HEK293 (cell line): ENCODE measurements around the gene GNG5.

ENCODE experiments used
- CTCF ChIA-PET: fragments of 350-600 bp; formaldehyde crosslinking; extraction: SDS; loops from one replicate; lab custom pipeline; 2021; ENCODE audit warnings: antibody characterized with exemption; lab: Yijun Ruan, JAX
- POLR2A ChIA-PET: fragments of 300-600 bp; formaldehyde crosslinking; extraction: SDS; loops from one replicate; lab custom pipeline; 2020; ENCODE audit warnings: antibody characterized with exemption, inconsistent platforms; lab: Yijun Ruan, JAX
- H3K27ac ChIP-seq: fragments of 200-500 bp; sonication (Bioruptor generic); 2 replicates; pipeline ENCODE4 v1.5.1; 2014; ENCODE audit warnings: low read depth, low read length, control low read depth, inconsistent platforms; ENCODE audit errors: extremely low read depth
- H3K36me3 ChIP-seq, 2 experiments: fragments of 200-500 bp in 1 of 2; sonication (Bioruptor generic) in 1 of 2; 1 replicate in 1 of 2; 2 replicates in 1 of 2; pipeline ENCODE4 v1.5.1; 2014 to 2017; ENCODE audit warnings: inconsistent platforms in 2 of 2, low read length in 2 of 2; ENCODE audit not compliant: control insufficient read depth in 2 of 2, insufficient read depth in 1 of 2
- H3K4me1 ChIP-seq: fragments of 200-500 bp; sonication (Bioruptor generic); 2 replicates; pipeline ENCODE4 v1.5.1; 2014; ENCODE audit warnings: mild to moderate bottlenecking, low read length, inconsistent platforms; ENCODE audit not compliant: control insufficient read depth, insufficient read depth
- H3K4me3 ChIP-seq: 2 replicates; pipeline ENCODE4 v1.5.1; 2011; ENCODE audit warnings: low read depth, mild to moderate bottlenecking, control low read depth, low read length, moderate library complexity
- H3K9me3 ChIP-seq: fragments of 200-500 bp; sonication (Bioruptor generic); 2 replicates; pipeline ENCODE4 v1.5.1; 2014; ENCODE audit warnings: low read depth, low read length, inconsistent platforms; ENCODE audit not compliant: control insufficient read depth, insufficient read depth
- HOXC10 ChIP-seq: sonication (generic); formaldehyde crosslinking; IDR thresholded peaks from 2 replicates; pipeline ENCODE4 v1.8.1; 2023; ENCODE audit warnings: mild to moderate bottlenecking, missing genetic modification reagents
- SCRT2 ChIP-seq: fragments of 450-650 bp; formaldehyde crosslinking; IDR thresholded peaks from 2 replicates; pipeline ENCODE4 v1.5.1; 2016; ENCODE audit warnings: missing biosample characterization, missing genetic modification characterization
- ZBTB11 ChIP-seq: fragments of 450-650 bp; formaldehyde crosslinking; conservative IDR thresholded peaks from 2 replicates; pipeline ENCODE4 v1.5.1; 2016; ENCODE audit warnings: low read depth, missing biosample characterization, missing genetic modification characterization
- ZBTB17 ChIP-seq: fragments of 450-650 bp; formaldehyde crosslinking; IDR thresholded peaks from 2 replicates; pipeline ENCODE4 v1.5.1; 2016; ENCODE audit warnings: missing biosample characterization, missing genetic modification characterization
- ZBTB26 ChIP-seq: fragments of 450-650 bp; formaldehyde crosslinking; optimal IDR thresholded peaks from 2 replicates; pipeline ENCODE3; 2016; ENCODE audit warnings: missing biosample characterization, mild to moderate bottlenecking, missing genetic modification characterization
- ZBTB48 ChIP-seq: fragments of 450-650 bp; formaldehyde crosslinking; IDR thresholded peaks from 2 replicates; pipeline ENCODE4 v1.5.1; 2016; ENCODE audit warnings: missing biosample characterization, missing genetic modification characterization
- ZNF175 ChIP-seq: fragments of 450-650 bp; formaldehyde crosslinking; IDR thresholded peaks from 2 replicates; pipeline ENCODE4 v1.5.1; 2016; ENCODE audit warnings: missing biosample characterization, missing genetic modification characterization
- ZNF202 ChIP-seq: fragments of 450-650 bp; formaldehyde crosslinking; IDR thresholded peaks from 2 replicates; pipeline ENCODE4 v1.5.1; 2016; ENCODE audit warnings: missing biosample characterization, missing genetic modification characterization, borderline replicate concordance
- ZNF214 ChIP-seq: fragments of 450-650 bp; formaldehyde crosslinking; IDR thresholded peaks from 2 replicates; pipeline ENCODE4 v1.5.1; 2017; ENCODE audit warnings: missing biosample characterization, mild to moderate bottlenecking, missing genetic modification characterization, borderline replicate concordance
- ZNF292 ChIP-seq: fragments of 450-650 bp; formaldehyde crosslinking; IDR thresholded peaks from 2 replicates; pipeline ENCODE4 v1.5.1; 2016; ENCODE audit warnings: low read depth, missing biosample characterization, missing genetic modification characterization, borderline replicate concordance
- ZNF335 ChIP-seq: fragments of 450-650 bp; formaldehyde crosslinking; conservative IDR thresholded peaks from 2 replicates; pipeline ENCODE4 v1.5.1; 2016; ENCODE audit warnings: missing biosample characterization, missing genetic modification characterization
- ZNF350 ChIP-seq: fragments of 450-650 bp; formaldehyde crosslinking; IDR thresholded peaks from 2 replicates; pipeline ENCODE4 v1.5.0; 2017; ENCODE audit warnings: missing biosample characterization, mild to moderate bottlenecking, missing genetic modification characterization
- ZNF354C ChIP-seq: fragments of 450-650 bp; formaldehyde crosslinking; IDR thresholded peaks from 2 replicates; pipeline ENCODE4 v1.5.1; 2016; ENCODE audit warnings: missing biosample characterization, missing genetic modification characterization, low read depth, borderline replicate concordance
- ZNF416 ChIP-seq: fragments of 450-650 bp; formaldehyde crosslinking; IDR thresholded peaks from 2 replicates; pipeline ENCODE4 v1.5.1; 2016; ENCODE audit warnings: missing biosample characterization, missing genetic modification characterization
- ZNF510 ChIP-seq: fragments of 450-650 bp; formaldehyde crosslinking; IDR thresholded peaks from 2 replicates; pipeline ENCODE4 v1.5.1; 2018; ENCODE audit warnings: mild to moderate bottlenecking, missing genetic modification characterization, missing biosample characterization; ENCODE audit not compliant: insufficient replicate concordance
- ZNF530 ChIP-seq: fragments of 450-650 bp; formaldehyde crosslinking; IDR thresholded peaks from 2 replicates; pipeline ENCODE4 v1.5.1; 2016; ENCODE audit warnings: low read depth, missing biosample characterization, missing genetic modification characterization
- ZNF544 ChIP-seq: fragments of 450-650 bp; formaldehyde crosslinking; IDR thresholded peaks from 2 replicates; pipeline ENCODE4 v1.5.0; 2017; ENCODE audit warnings: missing biosample characterization, missing genetic modification characterization
- ZNF560 ChIP-seq: fragments of 450-650 bp; formaldehyde crosslinking; IDR thresholded peaks from 2 replicates; pipeline ENCODE4 v1.5.1; 2017; ENCODE audit warnings: missing biosample characterization, missing genetic modification characterization, borderline replicate concordance
- ZNF580 ChIP-seq: fragments of 450-650 bp; formaldehyde crosslinking; IDR thresholded peaks from 2 replicates; pipeline ENCODE4 v1.5.1; 2016; ENCODE audit warnings: missing biosample characterization, missing genetic modification characterization
- ZNF660 ChIP-seq: fragments of 450-650 bp; IDR thresholded peaks from 2 replicates; pipeline ENCODE4 v1.5.1; 2018; ENCODE audit warnings: missing biosample characterization, mild to moderate bottlenecking, missing genetic modification characterization
- ZNF670 ChIP-seq: fragments of 450-650 bp; formaldehyde crosslinking; IDR thresholded peaks from 2 replicates; pipeline ENCODE4 v1.5.1; 2016; ENCODE audit warnings: missing biosample characterization, missing genetic modification characterization, low read depth
- ZNF777 ChIP-seq: fragments of 450-650 bp; formaldehyde crosslinking; IDR thresholded peaks from 2 replicates; pipeline ENCODE4 v1.5.1; 2017; ENCODE audit warnings: missing biosample characterization, missing genetic modification characterization, borderline replicate concordance
- TF ChIP-seq, protein P1 (sequence below): fragments of 450-650 bp; formaldehyde crosslinking; IDR thresholded peaks from 2 replicates; pipeline ENCODE4 v1.5.1; 2016; ENCODE audit warnings: missing biosample characterization, missing genetic modification characterization, borderline replicate concordance
- TF ChIP-seq, protein P2 (sequence below): fragments of 450-650 bp; formaldehyde crosslinking; IDR thresholded peaks from 2 replicates; pipeline ENCODE4 v1.5.1; 2016; ENCODE audit warnings: missing biosample characterization, missing genetic modification characterization

The GNG5 gene

GRCh38 chr1:84476225-84476624 is 30.2 kb downstream of the GNG5 start:
- ChIA-PET CTCF (no interaction called here), POLR2A (no interaction called here)
- Histone ChIP-seq H3K27ac (no peak overlapping the region), H3K9me3 (no peaks in the 10 kb centered on the region), H3K4me1 (no peaks in the 10 kb centered on the region), H3K4me3 (no peak overlapping the region), H3K36me3 (peaks cover under 1 to 2% of the 10 kb centered on the region in 2 experiments; a peak in 1 of 3 replicates)
- TF ChIP-seq ZNF670 (tag by site-specific recombination) (no peak), ZNF335 (tag by site-specific recombination) (no peak), ZNF350 (tag by site-specific recombination) (no peak), SCRT2 (tag by site-specific recombination) (no peak), ZNF560 (peak; percentile 47; the same call in 1 of the 2 replicates), ZNF292 (tag by site-specific recombination) (0 out of 2 replicates have a peak, but pooled peaks have one; percentile 32), ZNF416 (tag by site-specific recombination) (no peak), ZNF660 (tag by site-specific recombination) (no peak), ZNF777 (tag by site-specific recombination) (no peak), ZBTB26 (tag by site-specific recombination) (no peak), HOXC10 (CRISPR knock-in tag) (no peak), ZNF544 (tag by site-specific recombination) (no peak), ZBTB11 (tag by site-specific recombination) (peak; percentile 82), ZNF214 (no peak), ZNF354C (tag by site-specific recombination) (peak; percentile 65; the same call in 1 of the 2 replicates), ZNF510 (tag by site-specific recombination) (peak; percentile 76), ZBTB48 (tag by site-specific recombination) (no peak), ZNF530 (tag by site-specific recombination) (0 out of 2 replicates have a peak, but pooled peaks have one; percentile 65), ZBTB17 (no peak), ZNF202 (tag by site-specific recombination) (no peak), ZNF175 (tag by site-specific recombination) (no peak), ZNF580 (tag by site-specific recombination) (peak; percentile 43; the same call in 1 of the 2 replicates)
- TF ChIP-seq, protein P1, sequence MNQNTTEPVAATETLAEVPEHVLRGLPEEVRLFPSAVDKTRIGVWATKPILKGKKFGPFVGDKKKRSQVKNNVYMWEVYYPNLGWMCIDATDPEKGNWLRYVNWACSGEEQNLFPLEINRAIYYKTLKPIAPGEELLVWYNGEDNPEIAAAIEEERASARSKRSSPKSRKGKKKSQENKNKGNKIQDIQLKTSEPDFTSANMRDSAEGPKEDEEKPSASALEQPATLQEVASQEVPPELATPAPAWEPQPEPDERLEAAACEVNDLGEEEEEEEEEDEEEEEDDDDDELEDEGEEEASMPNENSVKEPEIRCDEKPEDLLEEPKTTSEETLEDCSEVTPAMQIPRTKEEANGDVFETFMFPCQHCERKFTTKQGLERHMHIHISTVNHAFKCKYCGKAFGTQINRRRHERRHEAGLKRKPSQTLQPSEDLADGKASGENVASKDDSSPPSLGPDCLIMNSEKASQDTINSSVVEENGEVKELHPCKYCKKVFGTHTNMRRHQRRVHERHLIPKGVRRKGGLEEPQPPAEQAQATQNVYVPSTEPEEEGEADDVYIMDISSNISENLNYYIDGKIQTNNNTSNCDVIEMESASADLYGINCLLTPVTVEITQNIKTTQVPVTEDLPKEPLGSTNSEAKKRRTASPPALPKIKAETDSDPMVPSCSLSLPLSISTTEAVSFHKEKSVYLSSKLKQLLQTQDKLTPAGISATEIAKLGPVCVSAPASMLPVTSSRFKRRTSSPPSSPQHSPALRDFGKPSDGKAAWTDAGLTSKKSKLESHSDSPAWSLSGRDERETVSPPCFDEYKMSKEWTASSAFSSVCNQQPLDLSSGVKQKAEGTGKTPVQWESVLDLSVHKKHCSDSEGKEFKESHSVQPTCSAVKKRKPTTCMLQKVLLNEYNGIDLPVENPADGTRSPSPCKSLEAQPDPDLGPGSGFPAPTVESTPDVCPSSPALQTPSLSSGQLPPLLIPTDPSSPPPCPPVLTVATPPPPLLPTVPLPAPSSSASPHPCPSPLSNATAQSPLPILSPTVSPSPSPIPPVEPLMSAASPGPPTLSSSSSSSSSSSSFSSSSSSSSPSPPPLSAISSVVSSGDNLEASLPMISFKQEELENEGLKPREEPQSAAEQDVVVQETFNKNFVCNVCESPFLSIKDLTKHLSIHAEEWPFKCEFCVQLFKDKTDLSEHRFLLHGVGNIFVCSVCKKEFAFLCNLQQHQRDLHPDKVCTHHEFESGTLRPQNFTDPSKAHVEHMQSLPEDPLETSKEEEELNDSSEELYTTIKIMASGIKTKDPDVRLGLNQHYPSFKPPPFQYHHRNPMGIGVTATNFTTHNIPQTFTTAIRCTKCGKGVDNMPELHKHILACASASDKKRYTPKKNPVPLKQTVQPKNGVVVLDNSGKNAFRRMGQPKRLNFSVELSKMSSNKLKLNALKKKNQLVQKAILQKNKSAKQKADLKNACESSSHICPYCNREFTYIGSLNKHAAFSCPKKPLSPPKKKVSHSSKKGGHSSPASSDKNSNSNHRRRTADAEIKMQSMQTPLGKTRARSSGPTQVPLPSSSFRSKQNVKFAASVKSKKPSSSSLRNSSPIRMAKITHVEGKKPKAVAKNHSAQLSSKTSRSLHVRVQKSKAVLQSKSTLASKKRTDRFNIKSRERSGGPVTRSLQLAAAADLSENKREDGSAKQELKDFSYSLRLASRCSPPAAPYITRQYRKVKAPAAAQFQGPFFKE: no peak
- TF ChIP-seq, protein P2, sequence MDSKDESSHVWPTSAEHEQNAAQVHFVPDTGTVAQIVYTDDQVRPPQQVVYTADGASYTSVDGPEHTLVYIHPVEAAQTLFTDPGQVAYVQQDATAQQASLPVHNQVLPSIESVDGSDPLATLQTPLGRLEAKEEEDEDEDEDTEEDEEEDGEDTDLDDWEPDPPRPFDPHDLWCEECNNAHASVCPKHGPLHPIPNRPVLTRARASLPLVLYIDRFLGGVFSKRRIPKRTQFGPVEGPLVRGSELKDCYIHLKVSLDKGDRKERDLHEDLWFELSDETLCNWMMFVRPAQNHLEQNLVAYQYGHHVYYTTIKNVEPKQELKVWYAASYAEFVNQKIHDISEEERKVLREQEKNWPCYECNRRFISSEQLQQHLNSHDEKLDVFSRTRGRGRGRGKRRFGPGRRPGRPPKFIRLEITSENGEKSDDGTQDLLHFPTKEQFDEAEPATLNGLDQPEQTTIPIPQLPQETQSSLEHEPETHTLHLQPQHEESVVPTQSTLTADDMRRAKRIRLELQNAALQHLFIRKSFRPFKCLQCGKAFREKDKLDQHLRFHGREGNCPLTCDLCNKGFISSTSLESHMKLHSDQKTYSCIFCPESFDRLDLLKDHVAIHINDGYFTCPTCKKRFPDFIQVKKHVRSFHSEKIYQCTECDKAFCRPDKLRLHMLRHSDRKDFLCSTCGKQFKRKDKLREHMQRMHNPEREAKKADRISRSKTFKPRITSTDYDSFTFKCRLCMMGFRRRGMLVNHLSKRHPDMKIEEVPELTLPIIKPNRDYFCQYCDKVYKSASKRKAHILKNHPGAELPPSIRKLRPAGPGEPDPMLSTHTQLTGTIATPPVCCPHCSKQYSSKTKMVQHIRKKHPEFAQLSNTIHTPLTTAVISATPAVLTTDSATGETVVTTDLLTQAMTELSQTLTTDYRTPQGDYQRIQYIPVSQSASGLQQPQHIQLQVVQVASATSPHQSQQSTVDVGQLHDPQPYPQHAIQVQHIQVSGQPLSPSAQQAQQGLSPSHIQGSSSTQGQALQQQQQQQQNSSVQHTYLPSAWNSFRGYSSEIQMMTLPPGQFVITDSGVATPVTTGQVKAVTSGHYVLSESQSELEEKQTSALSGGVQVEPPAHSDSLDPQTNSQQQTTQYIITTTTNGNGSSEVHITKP: no peak
